K562 (cell line): ENCODE measurements around the gene AGPAT3. TPM values are rescaled to one million over a fixed set of nuclear protein-coding genes. Genes with fewer than 3 reads are reported as not detected.
A peak's percentile ranks its signal among the peaks of the same experiment; 100 is the strongest.

Source experiments
- ATAC-seq: fragments of 200-7000 bp; cut with Tn5 transposase; 3 replicates; pipeline ENCODE4 v1.9.1; 2020; ENCODE audit warnings: moderate library complexity
- BruUV-seq: library from RNA; stranded (reverse); fragments of 400-500 nt; replicated peaks from 2 replicates; lab custom pipeline; 2021; lab: Mats Ljungman, UMichigan
- CTCF ChIA-PET: fragments of 300-600 bp; formaldehyde crosslinking; extraction: SDS; loops from one replicate; lab custom pipeline; 2021; ENCODE audit warnings: low intra/inter-chr PET ratio; lab: Yijun Ruan, JAX
- POLR2A ChIA-PET: fragments of 300-600, 350-650 bp; sonication (Branson Sonifier 250); formaldehyde crosslinking; extraction: SDS; loops from one replicate; lab custom pipeline; 2021; ENCODE audit warnings: antibody characterized with exemption, inconsistent platforms; lab: Yijun Ruan, JAX
- DNase-seq, 4 experiments: peaks; one replicate each; pipeline versions ENCODE4 v3.0.0 to v3.0.0-alpha.2; 2011 to 2018; ENCODE audit warnings: low spot score in 3 of 4, mixed read lengths in 3 of 4; ENCODE audit errors: extremely low read depth in 1 of 4
- FAIRE-seq: peaks from 2 replicates; lab custom pipeline; 2011; peaks lifted over from hg19 to GRCh38; lab: Jason Lieb, UNC
- H2AFZ ChIP-seq: 2 replicates; pipeline ENCODE4 v1.6.0; 2011; ENCODE audit warnings: low read depth, low read length, control low read depth, inconsistent platforms
- H3K27ac ChIP-seq: fragments of 200-600 bp; 3 replicates; pipeline ENCODE4 v1.8.0; 2011; ENCODE audit warnings: low read depth, mild to moderate bottlenecking, control low read depth, inconsistent platforms, low read length, moderate library complexity, mixed read lengths; ENCODE audit errors: extremely low read depth
- H3K27me3 ChIP-seq, 2 experiments: fragments of 300-600 bp in 1 of 2; 2 replicates in 1 of 2; 3 replicates in 1 of 2; pipeline versions ENCODE4 v1.6.0 to v1.8.0; 2011; ENCODE audit warnings: inconsistent platforms in 2 of 2, low read length in 2 of 2, mild to moderate bottlenecking in 1 of 2, mixed read lengths in 1 of 2, moderate library complexity in 1 of 2; ENCODE audit not compliant: control insufficient read depth in 2 of 2, insufficient read depth in 2 of 2
- H3K36me3 ChIP-seq: fragments of 300-600 bp; 3 replicates; pipeline ENCODE4 v1.8.0; 2011; ENCODE audit warnings: mild to moderate bottlenecking, low read length, inconsistent platforms; ENCODE audit not compliant: control insufficient read depth, insufficient read depth
- H3K4me1 ChIP-seq, 2 experiments: fragments of 200-600 bp in 1 of 2; replicated peaks in 1 of 2; 2 replicates in 1 of 2; 3 replicates in 1 of 2; pipeline versions ENCODE4 v1.5.1 to v1.8.0; 2011; ENCODE audit warnings: inconsistent platforms in 2 of 2, low read length in 2 of 2, mild to moderate bottlenecking in 1 of 2, mixed read lengths in 1 of 2, moderate library complexity in 1 of 2; ENCODE audit not compliant: control insufficient read depth in 2 of 2, insufficient read depth in 2 of 2
- H3K4me2 ChIP-seq: 2 replicates; pipeline ENCODE4 v1.6.1; 2011; ENCODE audit warnings: low read length, control low read depth, inconsistent platforms, mixed read lengths; ENCODE audit not compliant: insufficient read depth
- H3K4me3 ChIP-seq: fragments of 200-600 bp; sonication (generic), shearing (Covaris generic); 2 replicates; pipeline ENCODE4 v1.5.1; 2016; ENCODE audit warnings: control low read depth, inconsistent platforms
- H3K79me2 ChIP-seq: fragments of 200-600 bp; 3 replicates; pipeline ENCODE4 v1.8.0; 2011; ENCODE audit warnings: low read length, inconsistent platforms; ENCODE audit not compliant: control insufficient read depth, insufficient read depth
- H3K9ac ChIP-seq, 2 experiments: 2 replicates each; pipeline versions ENCODE4 v1.6.0 to v1.6.1; 2011; ENCODE audit warnings: low read depth in 2 of 2, low read length in 2 of 2, control low read depth in 1 of 2, inconsistent platforms in 1 of 2, mild to moderate bottlenecking in 1 of 2, mixed read lengths in 1 of 2; ENCODE audit not compliant: insufficient read depth in 1 of 2
- H3K9me1 ChIP-seq: one replicate; pipeline ENCODE4 v1.6.0; 2011; ENCODE audit warnings: inconsistent platforms, mild to moderate bottlenecking, low read length, moderate library complexity; ENCODE audit not compliant: control insufficient read depth, insufficient read depth
- H3K9me3 ChIP-seq: replicated peaks from 2 replicates; pipeline ENCODE4 v1.5.1; 2011; ENCODE audit warnings: low read depth, low read length, inconsistent platforms; ENCODE audit not compliant: control insufficient read depth, insufficient read depth
- H4K20me1 ChIP-seq: replicated peaks from 2 replicates; pipeline ENCODE4 v1.6.1; 2011; ENCODE audit warnings: low read length, inconsistent platforms, mixed read lengths; ENCODE audit not compliant: control insufficient read depth, insufficient read depth
- ATF4 ChIP-seq: fragments of 450-650 bp; formaldehyde crosslinking; IDR thresholded peaks from 2 replicates; pipeline ENCODE4 v1.4.0; 2022; ENCODE audit warnings: mild to moderate bottlenecking, moderate library complexity
- DNMT1 ChIP-seq: fragments of 450-650 bp; IDR thresholded peaks from 2 replicates; pipeline ENCODE4 v1.6.1; 2016; ENCODE audit warnings: antibody characterized with exemption, mild to moderate bottlenecking
- FOXM1 ChIP-seq, 2 experiments: fragments of 450-650 bp in 1 of 2; sonication (generic) in 1 of 2; formaldehyde crosslinking in 1 of 2; IDR thresholded peaks; 2 replicates each; pipeline versions ENCODE4 v1.6.1 to v1.9.0; 2017 to 2022; ENCODE audit warnings: low read depth in 2 of 2, mild to moderate bottlenecking in 2 of 2, missing genetic modification reagents in 1 of 2, moderate library complexity in 1 of 2
- NFRKB ChIP-seq: fragments of 450-650 bp; IDR thresholded peaks from 2 replicates; pipeline ENCODE4 v1.6.1; 2016; ENCODE audit warnings: low read depth
- SNRNP70 ChIP-seq: fragments of 200-400 bp; formaldehyde crosslinking; optimal IDR thresholded peaks from 2 replicates; pipeline ENCODE3; 2017; ENCODE audit warnings: low read depth, low read length
- ZBED1 ChIP-seq: IDR thresholded peaks from 2 replicates; pipeline ENCODE4 v1.6.1; 2014
- ZNF384 ChIP-seq: IDR thresholded peaks from 2 replicates; pipeline ENCODE4 v1.6.1; 2012; ENCODE audit warnings: low read depth, low read length, improper control_type of control experiment
- WGBS: fragments of 100-300 bp; shearing (Covaris generic); methylation state at CpG from one replicate; pipeline ENCODE4 v1.1.6; 2016; ENCODE audit warnings: low coverage, mixed read lengths; ENCODE audit not compliant: insufficient coverage; ENCODE audit errors: missing lambda C conversion rate; 5-methylcytosine and 5-hydroxymethylcytosine counted together
- in situ Hi-C: fragments of 300-500 bp; cut with MboI; formaldehyde crosslinking; loops from 4 replicates; pipeline ENCODE4 v1.15.0; 2018; ENCODE audit warnings: inconsistent platforms, mixed read lengths
- intact Hi-C: fragments of 100-400 bp; cut with micrococcal nuclease; formaldehyde crosslinking; loops from 2 replicates; pipeline ENCODE4 v1.14.2; 2022
- polyA plus RNA-seq, 8 experiments: library from polyadenylated mRNA; depleted of rRNA in 4 of 8; stranded (reverse) in 5 of 8; unstranded in 3 of 8; fragments of >200 nt; fragmentation: Nextera tagmentation in 2 of 8; fragmentation: Illumina TruSeq in 1 of 8; extraction: Ambion mirVana in 2 of 8; extraction: Trizol in 1 of 8; gene quantifications; 2 replicates each; pipeline versions ENCODE4 v1.2.1 to v1.2.3, GENCODE V29; 2011 to 2014; ENCODE audit warnings: inconsistent platforms in 1 of 8, missing spikeins in 1 of 8
- total RNA-seq, 7 experiments: library from RNA; depleted of rRNA in 6 of 7; stranded (reverse); fragments of >200 nt in 6 of 7; fragmentation: Illumina TruSeq in 2 of 7; extraction: Trizol in 2 of 7; gene quantifications; 2 replicates each; pipeline versions ENCODE4 v1.2.1 to v1.2.3, GENCODE V29; 2011 to 2021; ENCODE audit warnings: low replicate concordance in 1 of 7
- TF ChIP-seq, protein P1 (sequence below): fragments of 250-450 bp; sonication (Bioruptor Pico); IDR thresholded peaks from 2 replicates; pipeline ENCODE4 v1.8.0; 2022; ENCODE audit warnings: inconsistent platforms
- TF ChIP-seq, protein P2 (sequence below): sonication (generic); formaldehyde crosslinking; IDR thresholded peaks from 2 replicates; pipeline ENCODE4 v1.8.0; 2022; ENCODE audit warnings: missing genetic modification reagents, mild to moderate bottlenecking, borderline replicate concordance

AGPAT3 gene
- total and polyA plus RNA-seq, 9 of the 15 experiments (the other 6 are each of a cell fraction or from before 2014, with no cell fraction given) = 1.5 to 88.4 (median 35.7) TPM

DNA sequence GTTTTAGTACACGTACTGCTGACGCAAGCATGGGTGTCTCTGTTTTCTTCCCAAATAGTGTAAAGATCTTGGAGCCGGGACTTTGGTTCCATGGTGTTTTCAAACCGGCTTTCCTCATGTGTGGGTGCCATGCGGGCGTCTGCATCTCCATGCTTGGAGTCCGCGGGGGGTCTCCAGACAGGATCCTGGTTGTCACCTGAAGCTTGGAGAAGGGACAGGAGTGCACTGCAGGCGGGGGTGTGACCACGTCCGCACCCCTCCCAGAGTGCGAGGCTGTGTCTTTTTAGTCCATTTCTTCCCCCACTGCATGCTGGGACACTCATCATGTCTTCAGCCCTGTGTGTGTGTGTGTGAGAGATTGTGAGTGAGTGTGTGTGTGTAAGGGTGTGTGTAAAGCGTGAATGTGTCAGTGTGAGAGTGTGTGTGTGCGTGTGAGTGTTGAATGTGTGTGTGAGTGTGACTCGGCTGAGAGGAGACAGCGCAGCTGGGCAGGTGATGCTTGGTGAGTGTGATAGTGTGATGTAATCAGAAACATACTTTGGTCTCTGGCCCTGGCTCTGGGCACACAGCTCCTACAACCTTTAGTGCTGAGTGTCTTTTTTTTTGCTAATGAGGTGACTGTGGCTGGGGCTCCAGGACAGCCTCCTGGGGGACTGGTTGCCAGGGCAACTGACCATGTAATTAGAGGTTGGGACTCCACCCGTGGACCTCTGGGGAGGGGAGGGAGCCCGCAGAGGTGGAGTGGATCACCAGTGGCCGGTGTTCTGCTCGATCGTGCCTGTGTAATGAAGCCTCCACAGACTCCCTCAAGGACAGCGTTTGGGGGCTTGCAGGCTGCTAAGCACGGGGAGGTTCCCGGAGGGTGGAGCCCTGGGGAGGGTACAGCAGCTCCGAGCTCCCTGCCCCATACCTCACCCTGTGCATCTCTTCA, 55.1 kb downstream of the AGPAT3 start (continued):
- no peak for TF ChIP-seq SNRNP70

DNA sequence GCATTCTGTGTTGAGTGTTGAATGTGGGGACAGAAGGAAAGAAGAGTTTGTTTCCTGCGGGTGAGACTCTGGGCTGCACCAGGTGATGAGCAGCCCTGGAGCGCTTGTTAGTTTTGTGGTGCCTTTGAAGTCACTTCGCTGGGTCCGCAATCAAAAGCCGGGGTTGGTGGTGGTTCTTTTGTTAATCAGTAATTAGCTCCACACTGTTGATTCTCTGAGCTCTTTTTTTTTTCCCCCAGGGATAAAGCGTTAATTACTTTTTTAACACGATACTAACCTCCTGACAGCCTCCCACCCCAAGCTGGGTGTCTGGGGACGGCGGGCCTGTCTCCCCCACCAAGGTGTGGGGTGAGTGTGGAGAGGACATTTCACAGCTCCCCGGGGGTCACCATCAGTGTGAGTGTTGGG, 56.6 kb downstream of the AGPAT3 start:
- Histone ChIP-seq H3K9me3 (no peaks in the 10 kb centered on the region), H3K9me1 (peaks cover 5% of the 10 kb centered on the region), H3K27ac (peak overlapping the region; percentile 93), H3K9ac (peak overlapping the region; percentile 59 to 67; a peak in 3 of 4 replicates), H3K36me3 (peaks cover 23% of the 10 kb centered on the region; the same call in 2 of the 3 replicates), H3K79me2 (peaks cover 88% of the 10 kb centered on the region), H3K27me3 (no peaks in the 10 kb centered on the region), H3K4me3 (no peak overlapping the region), H4K20me1 (no peaks in the 10 kb centered on the region), H2AFZ (peak overlapping the region; percentile 74; the same call in 1 of the 2 replicates), H3K4me1 (peaks cover 34 to 84% of the 10 kb centered on the region in 2 experiments), H3K4me2 (no peak overlapping the region)
- peak; percentile 23 for FAIRE-seq
- ChIA-PET POLR2A (interaction anchor here (0.8 to 1.5 kb wide), 5 partner anchors 13 to 113 kb away, joined by 3 to 4 read pairs (median 3); no protein-coding TSS in a partner anchor), CTCF (no interaction called here)
- DNase-seq = peak in 1 of 4 experiments; percentile 31
- WGBS = 46% methylated on average over 10 of the region's 10 CpGs
- TF ChIP-seq FOXM1 (IDR thresholded peaks at IDR 0.05; ENCODE audit: low read depth) (no peak), FOXM1 (CRISPR knock-in tag; IDR thresholded peaks at IDR 0.05; ENCODE audit: low read depth) (0 out of 2 replicates have a peak, but pooled peaks have one; percentile 24), ZBED1 (no peak), ATF4 (CRISPR knock-in tag) (0 out of 2 replicates have a peak, but pooled peaks have one; percentile 7), DNMT1 (no peak), NFRKB (0 out of 2 replicates have a peak, but pooled peaks have one; percentile 10), ZNF384 (0 out of 2 replicates have a peak, but pooled peaks have one; percentile 3)
- TF ChIP-seq, protein P1, sequence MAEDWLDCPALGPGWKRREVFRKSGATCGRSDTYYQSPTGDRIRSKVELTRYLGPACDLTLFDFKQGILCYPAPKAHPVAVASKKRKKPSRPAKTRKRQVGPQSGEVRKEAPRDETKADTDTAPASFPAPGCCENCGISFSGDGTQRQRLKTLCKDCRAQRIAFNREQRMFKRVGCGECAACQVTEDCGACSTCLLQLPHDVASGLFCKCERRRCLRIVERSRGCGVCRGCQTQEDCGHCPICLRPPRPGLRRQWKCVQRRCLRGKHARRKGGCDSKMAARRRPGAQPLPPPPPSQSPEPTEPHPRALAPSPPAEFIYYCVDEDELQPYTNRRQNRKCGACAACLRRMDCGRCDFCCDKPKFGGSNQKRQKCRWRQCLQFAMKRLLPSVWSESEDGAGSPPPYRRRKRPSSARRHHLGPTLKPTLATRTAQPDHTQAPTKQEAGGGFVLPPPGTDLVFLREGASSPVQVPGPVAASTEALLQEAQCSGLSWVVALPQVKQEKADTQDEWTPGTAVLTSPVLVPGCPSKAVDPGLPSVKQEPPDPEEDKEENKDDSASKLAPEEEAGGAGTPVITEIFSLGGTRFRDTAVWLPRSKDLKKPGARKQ = peak; percentile 74; the same call in 1 of the 2 replicates
- TF ChIP-seq, protein P2, sequence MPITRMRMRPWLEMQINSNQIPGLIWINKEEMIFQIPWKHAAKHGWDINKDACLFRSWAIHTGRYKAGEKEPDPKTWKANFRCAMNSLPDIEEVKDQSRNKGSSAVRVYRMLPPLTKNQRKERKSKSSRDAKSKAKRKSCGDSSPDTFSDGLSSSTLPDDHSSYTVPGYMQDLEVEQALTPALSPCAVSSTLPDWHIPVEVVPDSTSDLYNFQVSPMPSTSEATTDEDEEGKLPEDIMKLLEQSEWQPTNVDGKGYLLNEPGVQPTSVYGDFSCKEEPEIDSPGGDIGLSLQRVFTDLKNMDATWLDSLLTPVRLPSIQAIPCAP (CRISPR knock-in tag) = no peak
- intact Hi-C loops = no loop called here
- no peak for ATAC-seq
- BruUV-seq = no TSS peak
- in situ Hi-C loops = no loop called here
